H1 (cell line): Measurements from ENCODE around the gene DCUN1D4. TPM values are rescaled to one million over a fixed set of nuclear protein-coding genes. Genes with fewer than 3 reads are reported as not detected.
"Not testable (repeated sequence)": the region's sequence is repeated elsewhere in the genome, so short reads cannot be mapped to it uniquely, and the experiment has no call there.

Experiments
- CTCF ChIA-PET: fragments of 300-600 bp; sonication (Branson Sonifier 250); formaldehyde crosslinking; loops from one replicate; lab custom pipeline; 2021; ENCODE audit not compliant: partially characterized antibody; lab: Charles Lee
- POLR2A ChIA-PET: fragments of 300-600 bp; sonication (Branson Sonifier 250); formaldehyde crosslinking; loops from one replicate; lab custom pipeline; 2021; ENCODE audit warnings: inconsistent platforms; ENCODE audit not compliant: partially characterized antibody; lab: Charles Lee
- DNase-seq, 2 experiments: peaks; one replicate each; pipeline versions ENCODE4 v3.0.0 to v3.0.0-alpha.2; 2010 to 2022; ENCODE audit warnings: low spot score in 2 of 2, low read depth in 1 of 2, mixed read lengths in 1 of 2
- FAIRE-seq: peaks from 2 replicates; lab custom pipeline; 2011; peaks lifted over from hg19 to GRCh38; lab: Jason Lieb, UNC
- H2AFZ ChIP-seq: 2 replicates; pipeline ENCODE4 v1.8.1; 2012; ENCODE audit warnings: low read length, inconsistent platforms
- H2AK5ac ChIP-seq: 2 replicates; pipeline ENCODE4 v1.6.1; 2013; ENCODE audit warnings: low read depth, low read length
- H2BK120ac ChIP-seq: replicated peaks from 2 replicates; pipeline ENCODE3; 2013; ENCODE audit warnings: low read depth, low read length, inconsistent platforms
- H2BK12ac ChIP-seq: 2 replicates; pipeline ENCODE4 v1.6.1; 2013; ENCODE audit warnings: low read depth, low read length
- H2BK15ac ChIP-seq: 2 replicates; pipeline ENCODE4 v1.6.1; 2013; ENCODE audit warnings: low read length
- H2BK20ac ChIP-seq: 2 replicates; pipeline ENCODE4 v1.6.1; 2013; ENCODE audit warnings: low read length
- H2BK5ac ChIP-seq: 2 replicates; pipeline ENCODE4 v1.6.1; 2013; ENCODE audit warnings: low read depth, low read length
- H3K14ac ChIP-seq: 2 replicates; pipeline ENCODE4 v1.6.1; 2013; ENCODE audit warnings: inconsistent platforms; ENCODE audit not compliant: insufficient read length
- H3K18ac ChIP-seq: 2 replicates; pipeline ENCODE4 v1.6.1; 2013; ENCODE audit warnings: low read length; ENCODE audit errors: extremely low read depth
- H3K23ac ChIP-seq: 2 replicates; pipeline ENCODE4 v1.6.1; 2013; ENCODE audit warnings: inconsistent platforms; ENCODE audit not compliant: insufficient read length
- H3K23me2 ChIP-seq: 2 replicates; pipeline ENCODE4 v1.6.1; 2013; ENCODE audit warnings: low read depth, low read length
- H3K27ac ChIP-seq: 2 replicates; pipeline ENCODE4 v1.6.1; 2011; ENCODE audit warnings: low read depth, low read length, inconsistent platforms
- H3K27me3 ChIP-seq, 4 experiments: replicated peaks in 1 of 4; 1 replicate in 1 of 4; 2 replicates in 3 of 4; pipeline versions ENCODE4 v1.6.1 to v1.8.1; 2011 to 2013; ENCODE audit warnings: low read length in 3 of 4, mild to moderate bottlenecking in 3 of 4, inconsistent platforms in 2 of 4, mixed read lengths in 2 of 4, moderate library complexity in 1 of 4; ENCODE audit not compliant: control insufficient read depth in 3 of 4, insufficient read depth in 3 of 4; ENCODE audit errors: extremely low read depth in 1 of 4
- H3K36me3 ChIP-seq, 4 experiments: 2 replicates each; pipeline versions ENCODE4 v1.6.1 to v1.8.1; 2011 to 2013; ENCODE audit warnings: mild to moderate bottlenecking in 4 of 4, low read length in 3 of 4, moderate library complexity in 2 of 4, control low read depth in 1 of 4, inconsistent platforms in 1 of 4; ENCODE audit not compliant: insufficient read depth in 4 of 4, control insufficient read depth in 2 of 4
- H3K4ac ChIP-seq: replicated peaks from 2 replicates; pipeline ENCODE3; 2013; ENCODE audit warnings: low read length, low read depth, mixed read lengths, inconsistent platforms; ENCODE audit not compliant: insufficient read length
- H3K4me1 ChIP-seq, 4 experiments: replicated peaks in 1 of 4; 1 replicate in 1 of 4; 2 replicates in 3 of 4; pipeline versions ENCODE4 v1.6.1 to v1.8.1; 2011 to 2013; ENCODE audit warnings: low read length in 3 of 4, inconsistent platforms in 2 of 4, mixed read lengths in 1 of 4; ENCODE audit not compliant: insufficient read depth in 4 of 4, control insufficient read depth in 3 of 4
- H3K4me2 ChIP-seq, 2 experiments: 2 replicates each; pipeline versions ENCODE4 v1.6.1 to v1.8.1; 2011 to 2013; ENCODE audit warnings: low read depth in 2 of 2, low read length in 2 of 2, control low read depth in 1 of 2, inconsistent platforms in 1 of 2, mild to moderate bottlenecking in 1 of 2; ENCODE audit not compliant: insufficient read depth in 1 of 2
- H3K4me3 ChIP-seq, 4 experiments: fragments of 200-600, 300-600 bp in 1 of 4; sonication (generic), shearing (Covaris generic), sonication (Bioruptor Twin) in 1 of 4; 2 replicates each; pipeline versions ENCODE4 v1.5.1 to v1.8.1; 2011 to 2016; ENCODE audit warnings: low read length in 4 of 4, low read depth in 3 of 4, control low read depth in 2 of 4, inconsistent platforms in 2 of 4, mild to moderate bottlenecking in 2 of 4, mixed read lengths in 1 of 4, moderate library complexity in 1 of 4; ENCODE audit not compliant: insufficient read depth in 2 of 4; ENCODE audit errors: extremely low read depth in 1 of 4
- H3K56ac ChIP-seq: replicated peaks from 2 replicates; pipeline ENCODE3; 2013; ENCODE audit warnings: low read depth, mild to moderate bottlenecking, mixed read lengths, low read length, inconsistent platforms; ENCODE audit not compliant: insufficient read length
- H3K79me1 ChIP-seq: 2 replicates; pipeline ENCODE4 v1.6.1; 2013; ENCODE audit warnings: low read depth, low read length, control low read depth
- H3K79me2 ChIP-seq, 2 experiments: 2 replicates each; pipeline versions ENCODE4 v1.6.1 to v1.8.1; 2012 to 2013; ENCODE audit warnings: low read length in 2 of 2, mild to moderate bottlenecking in 2 of 2, inconsistent platforms in 1 of 2; ENCODE audit not compliant: insufficient read depth in 2 of 2, control insufficient read depth in 1 of 2
- H3K9ac ChIP-seq, 4 experiments: replicated peaks in 1 of 4; 1 replicate in 1 of 4; 2 replicates in 3 of 4; pipeline versions ENCODE4 v1.6.1 to v1.8.1; 2011 to 2013; ENCODE audit warnings: low read depth in 3 of 4, low read length in 3 of 4, control low read depth in 2 of 4, mild to moderate bottlenecking in 2 of 4, moderate library complexity in 2 of 4, inconsistent platforms in 1 of 4; ENCODE audit errors: extremely low read depth in 1 of 4
- H3K9me3 ChIP-seq, 2 experiments: 2 replicates each; pipeline versions ENCODE4 v1.6.1 to v1.8.1; 2012 to 2013; ENCODE audit warnings: mild to moderate bottlenecking in 2 of 2, moderate library complexity in 2 of 2, control low read depth in 1 of 2, inconsistent platforms in 1 of 2, low read depth in 1 of 2, low read length in 1 of 2, mixed read lengths in 1 of 2; ENCODE audit not compliant: insufficient read depth in 2 of 2
- H4K20me1 ChIP-seq, 2 experiments: replicated peaks in 1 of 2; 2 replicates each; pipeline versions ENCODE3 to v1.8.1; 2011 to 2013; ENCODE audit warnings: inconsistent platforms in 2 of 2, low read length in 2 of 2, mild to moderate bottlenecking in 1 of 2; ENCODE audit not compliant: insufficient read depth in 2 of 2, control insufficient read depth in 1 of 2
- H4K5ac ChIP-seq: 2 replicates; pipeline ENCODE4 v1.6.1; 2013; ENCODE audit warnings: low read length, low read depth, mixed read lengths, inconsistent platforms; ENCODE audit not compliant: insufficient read length
- H4K8ac ChIP-seq: 2 replicates; pipeline ENCODE4 v1.8.0; 2013; ENCODE audit warnings: mild to moderate bottlenecking, moderate library complexity, low read length, inconsistent platforms; ENCODE audit not compliant: insufficient read depth; ENCODE audit errors: extremely low read depth
- H4K91ac ChIP-seq: replicated peaks from 2 replicates; pipeline ENCODE3; 2013; ENCODE audit warnings: low read length, mixed read lengths, inconsistent platforms; ENCODE audit not compliant: insufficient read length
- WGBS, 2 experiments: shearing (Covaris generic) in 1 of 2; methylation state at CpG; one replicate each; pipeline versions ENCODE4 v1.1.6 to v1.1.7; 2013 to 2015; ENCODE audit warnings: low lambda C conversion rate in 2 of 2, mixed read lengths in 2 of 2, inconsistent platforms in 1 of 2, low coverage in 1 of 2, missing lambda C conversion rate in 1 of 2; ENCODE audit not compliant: insufficient replicate concordance in 2 of 2, insufficient coverage in 1 of 2, insufficient read length in 1 of 2; ENCODE audit errors: extremely low coverage in 1 of 2, missing lambda C conversion rate in 1 of 2; 5-methylcytosine and 5-hydroxymethylcytosine counted together
- polyA plus RNA-seq, 7 experiments: library from polyadenylated mRNA; depleted of rRNA in 3 of 7; stranded (reverse) in 5 of 7; unstranded in 2 of 7; fragments of >200 nt in 5 of 7; fragments of 200-250 nt in 2 of 7; gene quantifications; 1 replicate in 5 of 7; 2 replicates in 1 of 7; 4 replicates in 1 of 7; pipeline versions ENCODE4 v1.2.1 to v1.2.3, GENCODE V29; 2011 to 2013; ENCODE audit warnings: missing spikeins in 2 of 7, mixed read lengths in 2 of 7
- total RNA-seq: library from RNA; stranded (reverse); fragmentation: NEBNext Ultra II Directional; extraction: Animal tissue kit (Norgen Biotek cat#: 25700); gene quantifications from 2 replicates; pipeline ENCODE4 v1.2.1, GENCODE V29; 2021

DCUN1D4 gene
- total and polyA plus RNA-seq, 2 of the 8 experiments (the other 6 are each of a cell fraction or from before 2014, with no cell fraction given): 22.9 to 55.9 TPM

DNA sequence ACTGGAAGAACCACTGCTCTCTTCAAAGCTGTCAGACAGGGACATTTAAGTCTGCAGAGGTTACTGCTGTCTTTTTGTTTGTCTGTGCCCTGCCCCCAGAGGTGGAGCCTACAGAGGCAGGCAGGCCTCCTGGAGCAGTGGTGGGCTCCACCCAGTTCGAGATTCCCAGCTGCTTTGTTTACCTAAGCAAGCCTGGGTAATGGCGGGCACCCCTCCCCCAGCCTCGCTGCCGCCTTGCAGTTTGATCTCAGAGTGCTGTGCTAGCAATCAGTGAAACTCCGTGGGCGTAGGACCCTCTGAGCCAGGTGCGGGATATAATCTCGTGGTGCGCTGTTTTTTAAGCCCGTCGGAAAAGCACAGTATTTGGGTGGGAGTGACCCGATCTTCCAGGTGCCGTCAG is 97.5 kb downstream of the DCUN1D4 start:
- H4K5ac ChIP-seq, H3K4me1 ChIP-seq, H3K23ac ChIP-seq, H3K27ac ChIP-seq, H3K4ac ChIP-seq, H4K8ac ChIP-seq, H3K36me3 ChIP-seq, H3K23me2 ChIP-seq, DNase-seq, H3K79me2 ChIP-seq, H4K91ac ChIP-seq, FAIRE-seq, H3K18ac ChIP-seq, H2BK20ac ChIP-seq, H3K79me1 ChIP-seq, H4K20me1 ChIP-seq, H3K4me3 ChIP-seq, H2BK15ac ChIP-seq, H2AFZ ChIP-seq, H3K56ac ChIP-seq, H2BK120ac ChIP-seq, H3K4me2 ChIP-seq, H2AK5ac ChIP-seq, H2BK5ac ChIP-seq, H3K27me3 ChIP-seq, H3K14ac ChIP-seq, H3K9ac ChIP-seq: not testable (repeated sequence)
- ChIA-PET POLR2A (interaction anchor here (0.8 kb wide), 1 partner anchor 9 kb away, joined by 3 read pairs; no protein-coding TSS in a partner anchor), CTCF (interaction anchor here (1.3 kb wide), 1 partner anchor 56 kb away, joined by 3 read pairs; no protein-coding TSS in a partner anchor)
- Histone ChIP-seq H3K9me3 (peaks cover 10% of the 10 kb centered on the region in 2 experiments), H2BK12ac (peak overlapping the region; percentile 77; the same call in 1 of the 2 replicates)
- WGBS, 2 experiments: 86% methylated on average over 13 of the region's 13 CpGs; no CpG with 5 or more reads in 1 of the 2 experiments
